Measurements from ENCODE around the gene ARHGDIG. TPM values are rescaled to one million over a fixed set of nuclear protein-coding genes. Genes with fewer than 3 reads are reported as not detected.

The ARHGDIG gene
- total RNA-seq, 1 experiment from 2014 or later: 0.41 TPM

GRCh38 chr16:249431-249830 lies 31.0 kb upstream of the ARHGDIG start:
- intact Hi-C loops (cut with micrococcal nuclease; ENCODE audit: unreplicated experiment): no loop called here
- no peak for DNase-seq (ENCODE audit: low spot score)
- peaks cover 3% of the 10 kb centered on the region for H3K36me3 ChIP-seq (ENCODE audit: insufficient read depth, low read length, poor library complexity, severe bottlenecking)
- H3K4me3 ChIP-seq (ENCODE audit: low read depth, low read length, poor library complexity, severe bottlenecking): no peak overlapping the region
- no peak for TF ChIP-seq CTCF (conservative IDR thresholded peaks at IDR 0.05; ENCODE audit: low read depth, low read length)
- no peak for TF ChIP-seq EZH2 (IDR thresholded peaks at IDR 0.05; ENCODE audit: borderline replicate concordance, low read depth, low read length, poor library complexity, severe bottlenecking)
- BruUV-seq (replicated peaks): no TSS peak
- H3K9me3 ChIP-seq (ENCODE audit: low read depth, low read length, poor library complexity, severe bottlenecking): no peaks in the 10 kb centered on the region
- H3K4me1 ChIP-seq (ENCODE audit: insufficient read depth, low read length, poor library complexity, severe bottlenecking): no peaks in the 10 kb centered on the region
- no peak overlapping the region for H3K27ac ChIP-seq (ENCODE audit: low read depth, low read length, poor library complexity, severe bottlenecking)
- ChIA-PET CTCF (no interaction called here), POLR2A (ENCODE audit: low non-redundant PET) (no interaction called here)
- no peaks in the 10 kb centered on the region for H3K27me3 ChIP-seq (replicated peaks; ENCODE audit: insufficient read depth, low read depth, low read length, poor library complexity)

GRCh38 chr16:252366-253337 lies 27.7 kb upstream of the ARHGDIG start:
- Histone ChIP-seq H3K9me3 (ENCODE audit: low read depth, low read length, poor library complexity, severe bottlenecking) (no peaks in the 10 kb centered on the region), H3K27me3 (replicated peaks; ENCODE audit: insufficient read depth, low read depth, low read length, poor library complexity) (no peaks in the 10 kb centered on the region), H3K36me3 (ENCODE audit: insufficient read depth, low read length, poor library complexity, severe bottlenecking) (peaks cover 6% of the 10 kb centered on the region), H3K4me1 (ENCODE audit: insufficient read depth, low read length, poor library complexity, severe bottlenecking) (no peaks in the 10 kb centered on the region), H3K4me3 (ENCODE audit: low read depth, low read length, poor library complexity, severe bottlenecking) (no peak overlapping the region), H3K27ac (ENCODE audit: low read depth, low read length, poor library complexity, severe bottlenecking) (no peak overlapping the region)
- ChIA-PET CTCF (interaction anchor here (0.6 kb wide), 1 partner anchor 140 kb away, joined by 9 read pairs; no protein-coding TSS in a partner anchor), POLR2A (ENCODE audit: low non-redundant PET) (interaction anchor here (0.7 kb wide), 1 partner anchor 438 kb away, joined by 3 read pairs; the partner anchor contains the start of gene WDR24)
- TF ChIP-seq EZH2 (IDR thresholded peaks at IDR 0.05; ENCODE audit: borderline replicate concordance, low read depth, low read length, poor library complexity, severe bottlenecking): no peak
- TF ChIP-seq CTCF (conservative IDR thresholded peaks at IDR 0.05; ENCODE audit: low read depth, low read length): no peak
- BruUV-seq (replicated peaks): no TSS peak
- intact Hi-C loops (cut with micrococcal nuclease; ENCODE audit: unreplicated experiment): no loop called here
- DNase-seq (ENCODE audit: low spot score): no peak

- TF ChIP-seq CTCF (conservative IDR thresholded peaks at IDR 0.05; ENCODE audit: low read depth, low read length) (no peak), EZH2 (IDR thresholded peaks at IDR 0.05; ENCODE audit: borderline replicate concordance, low read depth, low read length, poor library complexity, severe bottlenecking) (no peak)
- Histone ChIP-seq H3K27ac (ENCODE audit: low read depth, low read length, poor library complexity, severe bottlenecking) (no peak overlapping the region), H3K27me3 (replicated peaks; ENCODE audit: insufficient read depth, low read depth, low read length, poor library complexity) (no peaks in the 10 kb centered on the region), H3K4me3 (ENCODE audit: low read depth, low read length, poor library complexity, severe bottlenecking) (no peak overlapping the region), H3K4me1 (ENCODE audit: insufficient read depth, low read length, poor library complexity, severe bottlenecking) (no peaks in the 10 kb centered on the region), H3K36me3 (ENCODE audit: insufficient read depth, low read length, poor library complexity, severe bottlenecking) (peaks cover 6% of the 10 kb centered on the region), H3K9me3 (ENCODE audit: low read depth, low read length, poor library complexity, severe bottlenecking) (no peaks in the 10 kb centered on the region)
- intact Hi-C loops (cut with micrococcal nuclease; ENCODE audit: unreplicated experiment): no loop called here
- ChIA-PET CTCF (no interaction called here), POLR2A (ENCODE audit: low non-redundant PET) (no interaction called here)
- no peak for DNase-seq (ENCODE audit: low spot score)
- BruUV-seq (replicated peaks): no TSS peak
These were observed 26.6 kb upstream of the ARHGDIG start for GRCh38 chr16:253833-254232.

Measured in A673 (cell line).